IMR-90 (cell line): ENCODE measurements around the gene TFAP2B. TPM values are rescaled to one million over a fixed set of nuclear protein-coding genes. Genes with fewer than 3 reads are reported as not detected.

ENCODE experiments used
- ATAC-seq: fragments of 200-7000 bp; cut with Tn5 transposase; 2 replicates; pipeline ENCODE4 v1.9.1; 2020; ENCODE audit warnings: low read depth, mild to moderate bottlenecking, moderate library complexity
- BruUV-seq: library from RNA; stranded (reverse); fragments of 400-500 nt; replicated peaks from 2 replicates; lab custom pipeline; 2021; lab: Mats Ljungman, UMichigan
- CTCF ChIA-PET: fragments of 300-600 bp; formaldehyde crosslinking; extraction: SDS; loops from one replicate; lab custom pipeline; 2021; ENCODE audit warnings: antibody characterized with exemption; lab: Yijun Ruan, JAX
- POLR2A ChIA-PET: fragments of 300-600 bp; sonication (Branson Sonifier 250); formaldehyde crosslinking; loops from one replicate; lab custom pipeline; 2022; ENCODE audit warnings: antibody characterized with exemption; ENCODE audit not compliant: unreplicated experiment; lab: Charles Lee
- DNase-seq: peaks from one replicate; pipeline ENCODE4 v3.0.0; 2013
- H2AFZ ChIP-seq: replicated peaks from 2 replicates; pipeline ENCODE3; 2013; ENCODE audit warnings: low read length, mild to moderate bottlenecking; ENCODE audit not compliant: poor library complexity
- H2AK5ac ChIP-seq: 2 replicates; pipeline ENCODE4 v1.6.1; 2013; ENCODE audit warnings: low read depth, low read length, inconsistent platforms
- H2AK9ac ChIP-seq: replicated peaks from 2 replicates; pipeline ENCODE3; 2013; ENCODE audit warnings: mild to moderate bottlenecking, low read depth, low read length, moderate library complexity; ENCODE audit not compliant: poor library complexity
- H2BK120ac ChIP-seq: 2 replicates; pipeline ENCODE4 v1.6.1; 2013; ENCODE audit warnings: low read depth, low read length, inconsistent platforms
- H2BK15ac ChIP-seq: 3 replicates; pipeline ENCODE4 v1.6.1; 2013; ENCODE audit warnings: low read depth, low read length, inconsistent platforms
- H2BK20ac ChIP-seq: 2 replicates; pipeline ENCODE4 v1.6.1; 2013; ENCODE audit warnings: low read depth, mild to moderate bottlenecking, inconsistent platforms, low read length, moderate library complexity
- H2BK5ac ChIP-seq: 2 replicates; pipeline ENCODE4 v1.6.1; 2013; ENCODE audit warnings: mild to moderate bottlenecking, low read depth, low read length, inconsistent platforms; ENCODE audit not compliant: poor library complexity, severe bottlenecking
- H3K14ac ChIP-seq: replicated peaks from 2 replicates; pipeline ENCODE4 v1.6.1; 2013; ENCODE audit warnings: low read depth, low read length, inconsistent platforms
- H3K18ac ChIP-seq: 2 replicates; pipeline ENCODE4 v1.6.1; 2013; ENCODE audit warnings: low read depth, low read length, control low read depth
- H3K23ac ChIP-seq: 2 replicates; pipeline ENCODE4 v1.6.1; 2013; ENCODE audit warnings: low read depth, low read length, inconsistent platforms
- H3K27ac ChIP-seq: 2 replicates; pipeline ENCODE4 v1.5.1; 2013; ENCODE audit warnings: mild to moderate bottlenecking, control low read depth, low read length; ENCODE audit not compliant: insufficient read depth
- H3K27me3 ChIP-seq: 2 replicates; pipeline ENCODE4 v1.6.1; 2013; ENCODE audit warnings: low read length; ENCODE audit not compliant: control insufficient read depth, insufficient read depth
- H3K36me3 ChIP-seq: 2 replicates; pipeline ENCODE4 v1.6.1; 2013; ENCODE audit warnings: low read length, mixed read lengths; ENCODE audit not compliant: control insufficient read depth, insufficient read depth
- H3K4ac ChIP-seq: 2 replicates; pipeline ENCODE4 v1.6.1; 2013; ENCODE audit warnings: low read depth, low read length, inconsistent platforms
- H3K4me1 ChIP-seq: 2 replicates; pipeline ENCODE4 v1.6.1; 2013; ENCODE audit warnings: low read length, mixed read lengths; ENCODE audit not compliant: control insufficient read depth, insufficient read depth
- H3K4me2 ChIP-seq: 2 replicates; pipeline ENCODE4 v1.6.1; 2013; ENCODE audit warnings: low read depth, mild to moderate bottlenecking, control low read depth, low read length, moderate library complexity
- H3K4me3 ChIP-seq: 2 replicates; pipeline ENCODE4 v1.5.1; 2013; ENCODE audit warnings: low read depth, mild to moderate bottlenecking, control low read depth, low read length, moderate library complexity; ENCODE audit not compliant: insufficient read depth
- H3K56ac ChIP-seq: 2 replicates; pipeline ENCODE4 v1.6.1; 2013; ENCODE audit warnings: low read length, inconsistent platforms; ENCODE audit not compliant: insufficient read depth; ENCODE audit errors: extremely low read depth
- H3K79me1 ChIP-seq, 2 experiments: 2 replicates each; pipeline ENCODE4 v1.6.1; 2013; ENCODE audit warnings: low read length in 2 of 2, inconsistent platforms in 1 of 2, low read depth in 1 of 2
- H3K9ac ChIP-seq: 2 replicates; pipeline ENCODE4 v1.6.1; 2013; ENCODE audit warnings: low read depth, low read length, control low read depth
- H3K9me1 ChIP-seq: 2 replicates; pipeline ENCODE4 v1.6.1; 2013; ENCODE audit warnings: low read length, inconsistent platforms; ENCODE audit not compliant: insufficient read depth
- H3K9me3 ChIP-seq: 2 replicates; pipeline ENCODE4 v1.6.1; 2013; ENCODE audit warnings: low read length; ENCODE audit not compliant: control insufficient read depth, insufficient read depth
- H4K20me1 ChIP-seq: 2 replicates; pipeline ENCODE4 v1.6.1; 2013; ENCODE audit warnings: low read length, inconsistent platforms; ENCODE audit not compliant: insufficient read depth
- H4K5ac ChIP-seq: 2 replicates; pipeline ENCODE4 v1.6.1; 2013; ENCODE audit warnings: mild to moderate bottlenecking, low read depth, low read length, control low read depth
- H4K8ac ChIP-seq, 2 experiments: 2 replicates each; pipeline ENCODE4 v1.6.1; 2013; ENCODE audit warnings: low read depth in 2 of 2, low read length in 2 of 2, control low read depth in 1 of 2, inconsistent platforms in 1 of 2
- H4K91ac ChIP-seq: 2 replicates; pipeline ENCODE4 v1.6.1; 2013; ENCODE audit warnings: low read depth, low read length, inconsistent platforms; ENCODE audit not compliant: insufficient read depth
- BHLHE40 ChIP-seq: fragments of 150-350 bp; IDR thresholded peaks from 2 replicates; pipeline ENCODE4 v1.6.1; 2016; ENCODE audit warnings: mild to moderate bottlenecking, low read depth, low read length
- CEBPB ChIP-seq: IDR thresholded peaks from 2 replicates; pipeline ENCODE4 v1.6.1; 2012; ENCODE audit warnings: low read depth, low read length, improper control_type of control experiment
- CHD1 ChIP-seq: IDR thresholded peaks from 2 replicates; pipeline ENCODE4 v1.6.1; 2012; ENCODE audit warnings: low read depth, low read length, improper control_type of control experiment
- ELK1 ChIP-seq: fragments of 150-350 bp; IDR thresholded peaks from 2 replicates; pipeline ENCODE4 v1.6.1; 2016; ENCODE audit warnings: low read depth, mild to moderate bottlenecking, low read length, moderate library complexity, borderline replicate concordance
- FOS ChIP-seq: fragments of 150-350 bp; IDR thresholded peaks from 2 replicates; pipeline ENCODE4 v1.6.1; 2016; ENCODE audit warnings: low read depth, low read length
- MAFK ChIP-seq: IDR thresholded peaks from 2 replicates; pipeline ENCODE4 v1.6.1; 2012; ENCODE audit warnings: low read depth, low read length, improper control_type of control experiment
- MAZ ChIP-seq: IDR thresholded peaks from 2 replicates; pipeline ENCODE4 v1.6.1; 2012; ENCODE audit warnings: low read depth, mild to moderate bottlenecking, low read length, improper control_type of control experiment, moderate library complexity, borderline replicate concordance
- MXI1 ChIP-seq: IDR thresholded peaks from 2 replicates; pipeline ENCODE4 v1.6.1; 2012; ENCODE audit warnings: low read depth, mild to moderate bottlenecking, low read length, moderate library complexity, borderline replicate concordance
- NFE2L2 ChIP-seq: fragments of 150-350 bp; IDR thresholded peaks from 2 replicates; pipeline ENCODE4 v1.6.1; 2016; ENCODE audit warnings: low read depth, mild to moderate bottlenecking, low read length
- RAD21 ChIP-seq: IDR thresholded peaks from 2 replicates; pipeline ENCODE4 v1.6.1; 2012; ENCODE audit warnings: low read length, improper control_type of control experiment
- RCOR1 ChIP-seq: IDR thresholded peaks from 2 replicates; pipeline ENCODE4 v1.6.1; 2012; ENCODE audit warnings: mild to moderate bottlenecking, low read length, improper control_type of control experiment; ENCODE audit not compliant: insufficient replicate concordance
- RFX5 ChIP-seq: IDR thresholded peaks from 2 replicates; pipeline ENCODE4 v1.8.0; 2012; ENCODE audit warnings: low read depth, mild to moderate bottlenecking, low read length, moderate library complexity
- SMC3 ChIP-seq: fragments of 150-350 bp; IDR thresholded peaks from 2 replicates; pipeline ENCODE4 v1.6.1; 2016; ENCODE audit warnings: low read depth, mild to moderate bottlenecking, antibody characterized with exemption, low read length, moderate library complexity
- WGBS, 2 experiments: methylation state at CpG; one replicate each; pipeline versions ENCODE4 v1.1.5 to v1.1.7; 2013; ENCODE audit warnings: missing lambda C conversion rate in 2 of 2; ENCODE audit not compliant: insufficient read length in 1 of 2; ENCODE audit errors: extremely low coverage in 2 of 2; 5-methylcytosine and 5-hydroxymethylcytosine counted together
- dilution Hi-C: fragments of 300-500 bp; cut with HindIII; formaldehyde crosslinking; loops from one replicate; pipeline ENCODE4 v1.14.3; 2018; ENCODE audit warnings: low sequenced_read_pairs; ENCODE audit not compliant: unreplicated experiment
- in situ Hi-C: fragments of 300-500 bp; cut with MboI; formaldehyde crosslinking; loops from 3 replicates; pipeline ENCODE4 v1.14.3; 2019; ENCODE audit warnings: low sequenced_read_pairs, inconsistent platforms, mixed read lengths
- intact Hi-C: fragments of 100-400 bp; cut with micrococcal nuclease; formaldehyde crosslinking; loops from 2 replicates; pipeline ENCODE4 v1.10.0; 2022
- polyA plus RNA-seq, 3 experiments: library from polyadenylated mRNA; depleted of rRNA; stranded (reverse); fragments of >200 nt; gene quantifications; 2 replicates each; pipeline ENCODE4 v1.2.3, GENCODE V29; 2012; ENCODE audit warnings: low replicate concordance in 1 of 3
- total RNA-seq: library from RNA; depleted of rRNA; stranded (reverse); fragments of >200 nt; gene quantifications from 2 replicates; pipeline ENCODE4 v1.2.3, GENCODE V29; 2012
- TF ChIP-seq, protein P1 (sequence below): conservative IDR thresholded peaks from 2 replicates; pipeline ENCODE4 v1.5.1; 2012; ENCODE audit warnings: mild to moderate bottlenecking, low read depth, low read length, improper control_type of control experiment
- TF ChIP-seq, protein P2 (sequence below): fragments of 150-350 bp; IDR thresholded peaks from 2 replicates; pipeline ENCODE4 v1.6.1; 2017; ENCODE audit warnings: mild to moderate bottlenecking, antibody characterized with exemption, low read length, low read depth

Gene TFAP2B
- total and polyA plus RNA-seq, 2 of the 4 experiments (the other 2 are of a cell fraction): not detected

DNA sequence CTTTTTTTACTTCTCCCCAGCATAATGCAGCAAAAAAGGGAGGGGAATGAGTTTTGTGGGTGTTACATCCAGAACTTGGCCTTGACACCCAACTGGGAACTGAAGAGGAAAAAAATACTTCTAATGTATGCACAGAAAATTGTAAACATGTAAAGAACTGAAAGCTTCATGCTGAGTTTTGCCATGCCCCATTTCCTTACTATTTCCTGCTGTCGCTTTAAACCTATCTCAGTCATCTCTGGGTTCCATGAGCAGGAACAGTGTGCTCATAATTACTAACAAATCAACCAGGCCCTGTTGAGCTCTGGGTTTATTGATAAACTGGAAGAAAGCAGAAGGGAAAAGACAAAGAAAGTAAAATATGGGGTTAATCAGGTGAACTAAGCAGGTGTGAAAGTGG is 14.2 kb downstream of the TFAP2B start:
- no peak overlapping the region for H3K4ac ChIP-seq
- intact Hi-C loops (no loop called here), in situ Hi-C loops (no loop called here), dilution Hi-C loops (no loop called here)
- no peak overlapping the region for H4K91ac ChIP-seq
- no peaks in the 10 kb centered on the region for H3K36me3 ChIP-seq
- ATAC-seq: no peak
- no peak overlapping the region for H3K14ac ChIP-seq
- no peak overlapping the region for H2BK15ac ChIP-seq
- no peaks in the 10 kb centered on the region for H3K9me3 ChIP-seq
- H2AFZ ChIP-seq: no peak overlapping the region
- H4K5ac ChIP-seq: no peak overlapping the region
- BruUV-seq: no TSS peak
- no peak overlapping the region for H2BK5ac ChIP-seq
- TF ChIP-seq ELK1 (no peak), RCOR1 (no peak), MAFK (no peak), FOS (no peak), CEBPB (no peak), SMC3 (no peak), BHLHE40 (no peak), RAD21 (no peak), MXI1 (no peak), MAZ (no peak), NFE2L2 (no peak), RFX5 (no peak), CHD1 (no peak)
- TF ChIP-seq, protein P1, sequence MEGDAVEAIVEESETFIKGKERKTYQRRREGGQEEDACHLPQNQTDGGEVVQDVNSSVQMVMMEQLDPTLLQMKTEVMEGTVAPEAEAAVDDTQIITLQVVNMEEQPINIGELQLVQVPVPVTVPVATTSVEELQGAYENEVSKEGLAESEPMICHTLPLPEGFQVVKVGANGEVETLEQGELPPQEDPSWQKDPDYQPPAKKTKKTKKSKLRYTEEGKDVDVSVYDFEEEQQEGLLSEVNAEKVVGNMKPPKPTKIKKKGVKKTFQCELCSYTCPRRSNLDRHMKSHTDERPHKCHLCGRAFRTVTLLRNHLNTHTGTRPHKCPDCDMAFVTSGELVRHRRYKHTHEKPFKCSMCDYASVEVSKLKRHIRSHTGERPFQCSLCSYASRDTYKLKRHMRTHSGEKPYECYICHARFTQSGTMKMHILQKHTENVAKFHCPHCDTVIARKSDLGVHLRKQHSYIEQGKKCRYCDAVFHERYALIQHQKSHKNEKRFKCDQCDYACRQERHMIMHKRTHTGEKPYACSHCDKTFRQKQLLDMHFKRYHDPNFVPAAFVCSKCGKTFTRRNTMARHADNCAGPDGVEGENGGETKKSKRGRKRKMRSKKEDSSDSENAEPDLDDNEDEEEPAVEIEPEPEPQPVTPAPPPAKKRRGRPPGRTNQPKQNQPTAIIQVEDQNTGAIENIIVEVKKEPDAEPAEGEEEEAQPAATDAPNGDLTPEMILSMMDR: no peak
- TF ChIP-seq, protein P2, sequence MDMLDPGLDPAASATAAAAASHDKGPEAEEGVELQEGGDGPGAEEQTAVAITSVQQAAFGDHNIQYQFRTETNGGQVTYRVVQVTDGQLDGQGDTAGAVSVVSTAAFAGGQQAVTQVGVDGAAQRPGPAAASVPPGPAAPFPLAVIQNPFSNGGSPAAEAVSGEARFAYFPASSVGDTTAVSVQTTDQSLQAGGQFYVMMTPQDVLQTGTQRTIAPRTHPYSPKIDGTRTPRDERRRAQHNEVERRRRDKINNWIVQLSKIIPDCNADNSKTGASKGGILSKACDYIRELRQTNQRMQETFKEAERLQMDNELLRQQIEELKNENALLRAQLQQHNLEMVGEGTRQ: no peak
- no peaks in the 10 kb centered on the region for H3K9me1 ChIP-seq
- H3K27ac ChIP-seq: no peak overlapping the region
- ChIA-PET CTCF (no interaction called here), POLR2A (no interaction called here)
- H3K23ac ChIP-seq: no peak overlapping the region
- no peak overlapping the region for H2BK120ac ChIP-seq
- no peak overlapping the region for H2AK9ac ChIP-seq
- no peak overlapping the region for H3K9ac ChIP-seq
- H3K79me1 ChIP-seq: no peaks in the 10 kb centered on the region
- H2AK5ac ChIP-seq: no peak overlapping the region
- DNase-seq: no peak
- no peak overlapping the region for H3K4me2 ChIP-seq
- WGBS, 2 experiments: no CpG with 5 or more reads among the region's 1 CpG
- no peaks in the 10 kb centered on the region for H3K4me1 ChIP-seq
- no peak overlapping the region for H3K4me3 ChIP-seq
- no peak overlapping the region for H2BK20ac ChIP-seq
- H3K56ac ChIP-seq: no peak overlapping the region
- H4K8ac ChIP-seq: no peak overlapping the region
- H4K20me1 ChIP-seq: no peaks in the 10 kb centered on the region
- H3K27me3 ChIP-seq: peaks cover 3% of the 10 kb centered on the region
- no peak overlapping the region for H3K18ac ChIP-seq
